Measurements from ENCODE around the gene ADM2. TPM values are rescaled to one million over a fixed set of nuclear protein-coding genes. Genes with fewer than 3 reads are reported as not detected.

Gene ADM2
- total RNA-seq, 1 donor from 2014 or later = 0.34 TPM

GRCh38 chr22:50485221-50486131, 4.1 kb downstream of the ADM2 start:
- no peak for DNase-seq

- no peak for DNase-seq
Observed at GRCh38 chr22:50486561-50487289, 5.4 kb downstream of the ADM2 start, which contains the start of gene MIOX. TSS of gene MIOX (plus strand) at chr22:50486859. CDS start at chr22:50486898, 39 bp downstream.

- no peak for DNase-seq
Observed at GRCh38 chr22:50487290-50488005, 6.1 kb downstream of the ADM2 start.

DNA sequence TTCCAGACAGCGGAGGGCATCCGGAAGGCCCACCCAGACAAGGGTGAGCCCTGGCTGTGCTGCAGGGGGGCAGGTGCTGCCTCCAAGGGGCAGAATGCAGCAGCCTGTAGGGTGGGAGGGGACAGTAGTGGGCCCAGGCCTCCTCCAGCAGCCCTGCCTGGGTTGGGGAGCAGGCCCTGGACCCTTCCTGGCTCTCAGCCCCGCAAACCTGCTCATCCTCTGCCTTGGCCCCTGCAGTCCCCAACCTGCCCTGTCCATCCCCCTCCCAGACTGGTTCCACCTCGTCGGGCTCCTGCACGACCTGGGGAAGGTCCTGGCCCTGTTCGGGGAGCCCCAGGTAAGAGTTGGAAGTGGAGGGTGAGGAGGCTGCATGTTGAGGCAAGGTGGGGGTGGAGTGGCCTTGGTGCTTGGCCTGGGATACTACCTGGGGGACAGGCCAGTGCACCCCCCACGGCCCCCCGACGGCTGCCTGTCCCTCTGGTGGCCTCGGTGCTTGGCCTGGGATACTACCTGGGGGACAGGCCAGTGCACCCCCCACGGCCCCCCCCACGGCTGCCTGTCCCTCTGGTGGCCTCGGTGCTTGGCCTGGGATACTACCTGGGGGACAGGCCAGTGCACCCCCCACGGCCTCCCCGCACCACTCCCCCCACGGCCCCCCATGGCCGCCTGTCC, 6.8 kb downstream of the ADM2 start:
- DNase-seq = no peak

DNA sequence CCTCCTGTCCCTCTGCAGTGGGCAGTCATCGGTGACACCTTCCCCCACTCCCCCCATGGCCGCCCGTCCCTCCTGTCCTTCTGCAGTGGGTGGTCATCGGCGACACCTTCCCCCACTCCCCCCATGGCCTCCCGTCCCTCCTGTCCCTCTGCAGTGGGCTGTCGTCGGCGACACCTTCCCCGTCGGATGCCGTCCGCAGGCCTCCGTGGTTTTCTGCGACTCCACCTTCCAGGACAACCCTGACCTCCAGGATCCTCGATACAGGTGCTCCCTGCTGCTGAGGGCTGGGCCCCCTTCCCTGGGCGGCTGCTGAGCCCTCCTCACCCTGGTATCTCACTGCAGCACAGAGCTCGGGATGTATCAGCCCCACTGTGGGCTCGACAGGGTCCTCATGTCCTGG, 7.5 kb downstream of the ADM2 start:
- no peak for DNase-seq

GRCh38 chr22:50489363-50490243, 8.3 kb downstream of the ADM2 start:
- no peak for DNase-seq

DNA sequence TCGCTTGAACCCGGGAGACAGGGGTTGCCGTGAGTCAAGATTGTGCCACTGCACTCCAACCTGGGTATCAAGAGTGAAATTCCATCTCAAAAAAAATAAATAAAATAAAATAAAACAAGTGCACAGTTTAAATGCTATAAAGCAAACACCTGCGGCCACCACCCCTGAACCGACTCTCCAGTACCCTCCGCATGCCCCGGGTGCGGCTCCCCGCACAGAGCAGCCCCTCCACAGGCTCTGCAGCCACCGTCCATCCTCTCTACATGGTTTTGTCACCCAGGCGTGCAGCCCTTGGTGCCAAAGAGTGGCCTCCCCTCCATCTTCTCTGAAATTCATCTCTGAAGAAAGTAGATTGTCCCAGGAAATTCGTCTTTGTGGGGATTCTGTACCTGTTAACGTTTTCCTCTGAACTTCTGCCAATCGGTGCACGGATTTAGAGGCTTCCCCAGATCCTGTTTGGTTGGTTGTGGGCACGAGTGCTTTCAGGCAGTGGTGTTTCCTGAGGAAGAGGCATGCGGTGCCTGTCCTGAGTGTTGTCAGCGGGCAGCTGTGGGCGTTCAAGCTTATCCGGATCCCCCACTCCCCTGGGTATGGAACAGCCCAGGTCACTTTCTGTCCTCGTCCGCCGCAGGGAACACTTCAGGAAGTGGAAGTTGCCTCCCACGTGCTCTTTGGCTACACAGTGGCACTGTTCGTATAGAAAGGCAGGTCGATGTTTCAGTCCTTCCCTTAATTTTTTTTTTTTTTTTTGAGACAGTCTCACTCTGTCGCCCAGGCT, 9.4 kb downstream of the ADM2 start:
- peak; percentile 23 for DNase-seq

DNA sequence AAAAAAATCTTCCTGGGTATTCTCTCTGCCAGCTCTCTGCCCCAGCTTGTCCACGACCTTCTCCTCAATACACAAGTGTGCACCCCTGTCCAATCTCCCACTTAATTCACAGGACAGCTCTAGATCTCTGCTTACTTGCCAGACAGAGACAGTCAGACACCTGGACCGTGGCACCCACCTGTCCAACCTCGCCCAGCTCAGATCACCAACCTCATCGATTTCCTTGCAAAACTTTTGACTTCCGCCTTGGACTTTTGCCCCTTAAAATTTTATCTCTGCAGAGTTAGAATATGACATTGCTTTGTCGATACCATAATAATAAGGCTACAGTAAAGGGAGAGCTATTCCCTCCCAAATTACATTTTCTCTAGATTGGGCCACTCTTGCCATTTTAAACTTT, 15.8 kb downstream of the ADM2 start:
- no peak for DNase-seq

- DNase-seq = peak; percentile 83
Observed at GRCh38 chr22:50498322-50498890, 17.1 kb downstream of the ADM2 start.

GRCh38 chr22:50500452-50500851, 19.1 kb downstream of the ADM2 start:
- no peak for DNase-seq

DNA sequence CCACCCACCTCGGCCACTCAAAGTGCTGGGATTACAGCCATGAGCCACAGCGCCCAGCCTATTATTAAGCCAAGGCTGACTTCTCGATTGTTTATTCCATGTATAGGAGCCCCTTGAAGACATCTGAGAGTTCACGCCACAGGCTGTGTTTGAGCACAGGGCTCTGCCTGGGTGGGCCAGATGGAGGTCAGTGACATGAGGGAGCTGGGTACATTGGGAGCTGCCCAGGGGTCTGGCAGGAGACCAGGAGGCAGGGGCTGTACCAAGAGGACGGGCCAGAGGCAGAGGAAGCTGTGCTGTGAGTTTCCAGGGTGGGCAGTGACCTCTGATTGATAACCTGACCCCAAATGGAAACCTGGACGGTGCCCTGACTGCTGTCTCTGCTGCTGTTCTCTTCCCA, 20.8 kb downstream of the ADM2 start:
- no peak for DNase-seq

DNA sequence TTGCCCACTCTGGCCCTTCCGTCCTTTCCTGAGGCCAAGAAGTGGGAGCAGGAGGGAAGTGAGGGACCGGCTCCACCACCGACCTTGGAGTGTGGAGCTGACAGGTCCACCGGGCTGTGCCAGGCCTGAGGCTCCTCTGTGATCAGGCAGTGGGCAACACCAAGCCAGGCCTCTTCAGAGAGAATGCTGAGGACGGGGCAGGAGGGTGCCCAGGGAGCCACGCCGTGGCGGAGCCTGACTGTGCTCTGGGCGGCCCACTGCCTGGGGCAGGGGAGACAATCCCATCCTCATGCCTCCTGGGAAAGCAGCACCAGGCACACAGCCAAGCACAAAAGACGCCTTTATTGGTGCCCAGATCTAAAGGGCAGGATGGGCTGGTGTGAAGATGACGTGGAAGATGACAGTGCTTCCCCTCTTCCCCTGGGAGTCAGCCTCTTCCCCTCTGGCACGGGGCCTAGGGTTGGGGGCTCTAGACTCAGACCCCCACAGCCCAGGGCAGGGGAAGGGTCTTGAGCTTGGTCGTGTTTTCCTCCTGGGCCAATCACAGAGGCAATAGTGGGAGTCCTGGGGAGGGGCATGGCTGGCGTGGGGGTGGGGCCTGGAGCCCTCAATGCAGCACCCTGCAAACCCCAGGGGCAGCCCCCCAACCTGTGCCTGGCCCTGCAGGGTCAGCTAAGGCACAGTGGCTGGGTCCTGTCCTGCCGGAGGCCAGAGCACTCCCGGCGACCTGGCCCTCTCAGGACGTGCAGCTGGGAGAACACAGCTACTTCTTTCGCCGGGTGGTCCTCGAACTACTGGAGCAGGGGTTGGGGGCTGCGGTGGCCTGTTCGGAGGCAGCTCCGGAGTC, 21.5 kb downstream of the ADM2 start:
- no peak for DNase-seq

GRCh38 chr22:50503475-50504145, 22.3 kb downstream of the ADM2 start:
- no peak for DNase-seq

DNA sequence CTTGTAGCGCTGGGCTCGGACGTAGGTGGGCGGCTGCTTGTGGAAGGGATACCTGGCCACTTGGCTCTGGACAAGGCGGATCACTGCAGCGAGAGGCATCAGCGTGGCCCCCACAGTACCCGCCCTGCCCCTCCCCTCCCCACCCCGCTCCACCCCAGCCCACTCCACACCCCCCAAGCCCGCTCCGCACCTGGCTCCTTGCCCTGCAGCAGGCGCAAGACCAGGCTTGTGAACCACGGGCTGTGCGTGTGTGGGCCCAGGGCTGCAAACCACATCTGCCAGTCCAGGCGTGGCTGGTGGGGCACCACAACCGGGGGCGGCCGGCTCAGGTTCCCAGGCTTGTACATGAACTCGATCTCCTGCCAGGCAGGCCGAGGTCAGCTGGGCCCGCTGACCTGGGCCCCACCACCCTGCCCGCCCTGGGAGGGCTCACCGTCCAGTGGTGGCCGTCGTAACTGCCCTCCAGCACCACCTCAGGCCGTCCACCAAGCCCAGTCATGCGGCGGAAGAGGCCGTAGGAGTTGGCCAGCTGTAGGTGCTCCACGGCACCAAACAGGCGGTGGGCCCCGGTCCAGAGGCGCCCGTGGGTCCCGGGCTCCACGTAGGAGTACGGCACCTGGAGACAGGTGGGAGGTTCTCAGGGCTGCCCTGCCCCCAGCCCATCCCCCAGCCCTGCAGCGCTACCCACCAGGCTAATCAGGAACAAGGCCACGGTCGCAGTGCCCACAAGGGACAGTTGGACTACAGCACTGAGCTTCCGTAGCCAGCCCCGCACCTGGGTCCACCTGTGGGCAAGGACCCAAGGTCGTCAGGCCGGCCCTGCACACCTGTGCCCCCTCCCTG, 23.2 kb downstream of the ADM2 start:
- no peak for DNase-seq

GRCh38 chr22:50505276-50505775, 24.0 kb downstream of the ADM2 start:
- DNase-seq = no peak

- no peak for DNase-seq
Observed at GRCh38 chr22:50505776-50506610, 24.6 kb downstream of the ADM2 start.
